HUES6 (cell line): ENCODE measurements around the gene FGD4.

Experiments
- H3K27ac ChIP-seq: 2 replicates; pipeline ENCODE4 v1.7.0; 2013; ENCODE audit warnings: low read depth, mild to moderate bottlenecking, low read length, inconsistent platforms
- H3K27me3 ChIP-seq: 2 replicates; pipeline ENCODE4 v1.6.1; 2013; ENCODE audit warnings: low read length; ENCODE audit not compliant: control insufficient read depth, insufficient read depth
- H3K36me3 ChIP-seq: 2 replicates; pipeline ENCODE4 v1.6.1; 2013; ENCODE audit warnings: low read length; ENCODE audit not compliant: control insufficient read depth, insufficient read depth
- H3K4me1 ChIP-seq: 2 replicates; pipeline ENCODE4 v1.6.1; 2013; ENCODE audit warnings: low read length; ENCODE audit not compliant: control insufficient read depth, insufficient read depth
- H3K4me3 ChIP-seq: 2 replicates; pipeline ENCODE4 v1.5.1; 2013; ENCODE audit warnings: low read depth, low read length
- H3K9ac ChIP-seq: one replicate; pipeline ENCODE4 v1.6.1; 2013; ENCODE audit warnings: mild to moderate bottlenecking, low read length
- H3K9me3 ChIP-seq: 2 replicates; pipeline ENCODE4 v1.6.1; 2013; ENCODE audit warnings: low read depth, low read length; ENCODE audit not compliant: control insufficient read depth, insufficient read depth

The FGD4 gene

DNA sequence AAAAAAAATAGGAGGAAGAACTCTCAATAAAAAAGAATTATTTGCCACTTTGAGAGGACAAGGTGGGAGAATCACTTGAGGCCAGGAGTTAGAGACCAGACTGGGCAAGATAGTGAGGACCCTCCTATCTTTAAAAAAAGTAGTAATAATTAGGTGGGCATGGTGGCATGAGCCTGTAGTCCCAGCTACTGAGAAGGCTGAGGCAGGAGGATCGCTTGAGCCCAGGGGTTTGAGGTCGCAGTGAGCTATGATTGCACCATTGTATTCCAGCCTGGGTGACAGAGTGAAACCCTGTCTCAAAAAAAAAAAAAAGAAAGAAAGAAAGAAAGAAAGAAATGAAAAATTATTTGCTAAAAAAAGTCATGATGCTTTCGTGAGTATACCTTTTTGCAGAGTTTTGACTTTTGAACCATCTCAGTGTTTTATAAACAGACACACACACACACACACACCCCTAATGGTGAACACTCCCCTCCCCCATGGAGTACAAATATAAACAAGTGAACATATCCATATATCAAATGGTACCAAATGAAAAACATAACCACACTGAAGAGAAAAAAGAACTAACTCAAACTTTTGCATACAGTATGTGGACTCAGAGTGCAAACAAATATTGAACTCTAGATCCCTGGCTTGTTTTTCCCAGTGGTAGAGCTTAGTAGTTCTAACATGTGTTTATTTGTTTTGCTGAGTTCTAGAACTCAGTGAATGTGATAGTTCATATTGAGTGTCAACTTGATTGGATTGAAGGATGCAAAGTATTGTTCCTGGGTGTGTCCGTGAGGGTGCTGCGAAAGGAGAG lies 252.0 kb downstream of the FGD4 start:
- Histone ChIP-seq H3K36me3 (0 out of 2 replicates have a peak, but pooled peaks cover 1% of the 10 kb centered on the region), H3K4me3 (no peak overlapping the region), H3K27me3 (no peaks in the 10 kb centered on the region), H3K27ac (no peak overlapping the region), H3K9ac (no peak overlapping the region), H3K4me1 (no peaks in the 10 kb centered on the region), H3K9me3 (0 out of 2 replicates have a peak, but pooled peaks cover 3% of the 10 kb centered on the region)

DNA sequence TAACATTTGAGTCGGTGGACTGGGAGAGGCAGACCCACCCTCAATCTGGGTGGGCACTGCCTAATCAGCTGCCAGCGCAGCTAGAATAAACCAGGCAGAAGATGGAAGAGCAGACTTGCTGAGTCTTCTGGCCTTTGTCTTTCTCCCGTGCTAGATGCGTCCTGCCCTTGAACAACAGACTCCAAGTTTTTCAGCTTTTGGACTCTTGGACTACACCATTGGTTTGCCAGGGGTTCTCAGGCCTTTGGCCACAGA lies 252.5 kb downstream of the FGD4 start:
- Histone ChIP-seq H3K27me3 (no peaks in the 10 kb centered on the region), H3K36me3 (no peaks in the 10 kb centered on the region), H3K9me3 (0 out of 2 replicates have a peak, but pooled peaks cover 3% of the 10 kb centered on the region), H3K4me1 (no peaks in the 10 kb centered on the region), H3K27ac (no peak overlapping the region), H3K4me3 (no peak overlapping the region), H3K9ac (no peak overlapping the region)

DNA sequence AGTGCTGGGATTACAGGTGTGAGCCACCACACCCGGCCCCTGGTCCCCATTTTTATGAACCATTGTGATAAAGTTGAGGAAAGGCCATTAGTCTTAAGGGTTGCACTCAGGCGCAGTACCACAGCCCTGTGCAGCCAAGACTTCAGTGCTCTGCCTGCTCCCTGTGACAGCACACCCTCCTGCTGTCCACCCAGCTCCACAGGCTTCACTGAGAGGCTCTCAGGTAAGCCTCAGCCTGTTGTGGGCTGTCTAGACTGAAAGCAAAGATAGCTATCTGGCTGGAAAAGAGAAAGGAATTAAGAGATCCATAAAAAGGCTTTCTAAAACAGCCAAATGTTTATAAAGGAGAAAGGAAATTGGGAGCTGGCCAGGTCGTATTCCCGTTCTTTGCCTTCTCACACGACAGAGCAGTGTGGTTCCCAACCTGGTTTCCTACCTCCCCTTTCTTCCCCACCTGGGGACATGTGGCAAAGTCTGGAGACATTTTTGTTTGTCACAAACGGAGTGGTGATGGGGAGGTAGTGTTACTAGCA lies 260.6 kb downstream of the FGD4 start:
- no peaks in the 10 kb centered on the region for H3K4me1 ChIP-seq
- no peaks in the 10 kb centered on the region for H3K36me3 ChIP-seq
- H3K4me3 ChIP-seq: no peak overlapping the region
- no peak overlapping the region for H3K9ac ChIP-seq
- H3K9me3 ChIP-seq: 0 out of 2 replicates have a peak, but pooled peaks cover under 1% of the 10 kb centered on the region
- H3K27me3 ChIP-seq: no peaks in the 10 kb centered on the region
- H3K27ac ChIP-seq: no peak overlapping the region

DNA sequence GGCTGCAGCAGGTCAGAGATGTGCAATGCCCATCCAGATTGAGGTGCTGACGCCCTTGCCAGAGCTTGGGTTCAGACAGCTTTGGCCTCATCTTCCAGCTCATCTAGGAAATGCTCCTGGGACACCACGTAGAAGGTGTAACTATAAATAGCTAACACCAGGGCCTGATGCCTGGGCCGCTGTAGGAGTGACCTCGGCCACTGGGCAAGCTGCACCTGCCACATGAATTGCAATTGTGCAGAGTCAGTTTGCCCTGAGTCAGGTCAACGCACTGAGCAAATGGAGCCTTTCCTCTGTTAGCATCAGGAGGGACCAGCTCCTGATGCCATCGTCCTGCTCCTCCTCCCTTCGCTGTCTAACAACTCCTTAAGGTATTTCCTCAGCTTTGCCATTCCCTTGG lies 262.3 kb downstream of the FGD4 start:
- no peaks in the 10 kb centered on the region for H3K4me1 ChIP-seq
- H3K9me3 ChIP-seq: no peaks in the 10 kb centered on the region
- no peak overlapping the region for H3K27ac ChIP-seq
- H3K9ac ChIP-seq: no peak overlapping the region
- no peaks in the 10 kb centered on the region for H3K36me3 ChIP-seq
- H3K27me3 ChIP-seq: no peaks in the 10 kb centered on the region
- no peak overlapping the region for H3K4me3 ChIP-seq

DNA sequence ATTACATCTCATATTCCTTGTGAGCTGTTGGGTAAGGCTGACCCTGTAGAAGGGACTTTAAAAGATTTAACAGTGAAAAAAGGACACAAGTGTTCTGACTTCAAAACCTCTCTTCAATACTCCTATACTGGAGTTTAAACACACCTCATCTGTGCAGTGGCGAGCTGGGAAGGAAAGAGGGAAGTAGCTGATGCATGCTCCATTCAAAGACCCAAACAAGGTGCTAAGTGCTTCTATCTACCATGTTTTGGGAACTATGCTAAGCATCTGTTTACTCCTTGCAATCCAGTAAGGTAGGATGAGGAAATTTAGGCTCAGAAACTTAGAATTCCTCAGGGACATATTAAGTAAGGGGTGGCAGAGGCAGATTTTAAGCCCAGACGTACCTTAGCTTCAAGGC lies 263.3 kb downstream of the FGD4 start:
- Histone ChIP-seq H3K4me3 (no peak overlapping the region), H3K4me1 (no peaks in the 10 kb centered on the region), H3K27ac (no peak overlapping the region), H3K9ac (no peak overlapping the region), H3K9me3 (no peaks in the 10 kb centered on the region), H3K27me3 (no peaks in the 10 kb centered on the region), H3K36me3 (no peaks in the 10 kb centered on the region)

DNA sequence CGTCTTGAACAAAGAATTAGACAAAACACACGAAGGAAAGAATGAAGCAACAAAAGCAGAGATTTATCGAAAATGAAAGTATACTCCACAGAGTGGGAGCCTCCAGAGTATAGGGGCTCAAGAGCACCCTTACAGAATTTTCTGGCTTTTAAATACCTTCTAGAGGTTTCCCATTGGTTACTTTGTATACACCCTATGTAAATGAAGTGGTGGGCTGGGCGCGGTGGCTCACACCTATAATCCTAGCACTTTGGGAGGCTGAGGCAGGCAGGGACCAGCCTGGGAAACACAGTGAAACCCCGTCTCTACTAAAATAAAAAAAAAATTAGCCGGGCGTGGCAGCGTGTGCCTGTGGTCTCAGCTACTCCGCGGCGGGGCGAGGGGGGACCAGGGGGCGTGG lies 266.7 kb downstream of the FGD4 start:
- Histone ChIP-seq H3K9me3 (peaks cover 18% of the 10 kb centered on the region), H3K4me1 (no peaks in the 10 kb centered on the region), H3K36me3 (no peaks in the 10 kb centered on the region), H3K4me3 (no peak overlapping the region), H3K27me3 (no peaks in the 10 kb centered on the region), H3K9ac (no peak overlapping the region), H3K27ac (no peak overlapping the region)

DNA sequence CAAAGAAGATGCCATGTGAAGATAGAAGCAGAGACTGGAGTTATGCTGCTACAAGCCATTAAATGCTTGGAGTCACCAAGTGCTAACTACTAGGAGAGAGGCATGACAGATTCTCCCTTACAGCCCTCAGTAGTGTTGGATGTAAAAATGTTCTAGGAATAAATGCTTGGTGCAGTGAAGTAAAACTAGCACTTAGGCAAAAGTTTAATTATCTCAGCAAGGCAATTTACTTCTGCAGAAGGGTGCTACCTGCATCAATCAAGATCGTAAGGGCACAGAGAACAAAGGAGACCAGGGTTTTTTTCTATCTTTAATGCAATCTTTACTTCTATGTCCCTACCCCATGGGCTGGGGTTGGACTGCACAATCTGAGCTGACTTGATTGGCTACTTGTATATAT lies 270.2 kb downstream of the FGD4 start:
- Histone ChIP-seq H3K36me3 (no peaks in the 10 kb centered on the region), H3K4me3 (no peak overlapping the region), H3K27ac (no peak overlapping the region), H3K4me1 (no peaks in the 10 kb centered on the region), H3K9me3 (peaks cover 18% of the 10 kb centered on the region), H3K27me3 (no peaks in the 10 kb centered on the region), H3K9ac (no peak overlapping the region)

DNA sequence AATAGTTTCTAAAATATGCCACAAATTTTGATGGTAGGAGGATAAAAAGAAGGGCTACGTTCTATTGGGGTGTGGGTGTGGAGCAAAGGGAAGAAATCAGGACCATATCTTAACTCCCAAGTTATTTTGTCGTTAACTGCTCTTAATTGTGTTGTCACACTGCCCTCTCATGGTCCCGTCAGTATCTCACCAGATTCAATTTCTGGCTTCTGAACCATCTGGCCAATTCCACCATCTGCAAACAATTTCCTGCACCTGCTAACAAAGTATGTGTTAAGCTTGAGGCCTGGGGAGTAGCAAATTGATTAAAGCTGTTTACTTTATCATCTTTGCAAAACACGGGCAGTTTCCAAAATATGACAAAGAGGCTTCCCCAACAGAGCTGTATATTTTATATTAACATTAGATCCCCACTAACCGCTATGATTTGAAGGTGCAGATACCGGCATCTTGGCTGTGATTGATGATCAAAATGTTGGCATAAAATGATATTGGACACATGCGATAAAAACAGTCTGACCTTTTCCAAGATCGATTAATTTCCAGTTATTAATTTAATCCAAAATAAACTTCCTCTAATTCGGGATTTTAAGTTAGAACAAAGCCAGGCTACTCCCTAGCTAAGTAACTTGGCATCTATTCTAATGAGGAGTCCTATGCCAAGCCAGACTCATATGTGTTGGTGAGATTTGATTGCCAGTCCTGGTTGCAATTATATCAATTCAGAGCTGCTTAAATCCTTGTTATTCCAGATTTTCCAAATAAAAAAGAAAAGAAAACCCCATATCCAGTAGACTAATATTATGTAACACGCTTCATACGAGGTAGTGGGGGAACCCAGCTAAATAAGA lies 272.8 kb downstream of the FGD4 start:
- Histone ChIP-seq H3K36me3 (no peaks in the 10 kb centered on the region), H3K4me3 (no peak overlapping the region), H3K9ac (no peak overlapping the region), H3K27ac (no peak overlapping the region), H3K4me1 (no peaks in the 10 kb centered on the region), H3K9me3 (peaks cover 18% of the 10 kb centered on the region), H3K27me3 (no peaks in the 10 kb centered on the region)

DNA sequence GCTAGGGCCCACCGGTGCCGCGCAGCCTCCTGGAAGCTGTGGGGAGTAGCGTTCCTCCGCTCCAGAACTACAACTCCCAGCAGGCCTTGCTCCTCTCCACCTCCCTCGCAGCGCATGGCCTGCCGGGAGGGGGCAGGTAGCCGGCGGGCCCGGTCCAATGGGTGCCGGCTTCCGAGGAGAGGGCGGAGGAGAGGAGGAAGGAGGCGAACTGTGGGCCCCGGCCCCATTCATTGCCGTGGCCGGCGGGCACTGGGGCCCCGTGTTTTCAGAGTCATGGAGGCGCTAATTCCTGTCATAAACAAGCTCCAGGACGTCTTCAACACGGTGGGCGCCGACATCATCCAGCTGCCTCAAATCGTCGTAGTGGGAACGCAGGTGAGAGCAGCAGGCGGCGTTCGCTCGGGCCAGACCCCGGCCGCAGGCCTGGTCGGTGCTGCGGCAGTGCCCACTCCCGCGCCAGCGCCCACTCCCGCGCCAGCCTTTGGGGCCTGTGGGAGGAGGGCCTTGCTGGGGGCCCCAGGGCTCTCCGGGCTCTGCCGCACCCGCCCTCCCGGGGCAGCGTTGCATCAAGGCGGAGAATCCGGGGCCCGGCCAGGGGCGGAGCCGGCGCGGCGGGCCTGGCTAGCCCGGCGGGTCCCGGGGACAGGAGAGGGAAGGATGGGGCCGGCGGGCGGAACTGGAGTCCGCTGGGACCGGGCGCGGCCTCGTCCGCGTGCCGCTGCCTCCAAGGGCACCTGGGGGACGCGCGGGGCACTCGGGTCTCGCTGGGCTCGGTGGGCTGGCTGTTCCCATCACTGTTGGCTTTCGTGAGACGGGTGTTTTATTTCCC lies 279.9 kb downstream of the FGD4 start, which contains the start of gene DNM1L:
DNM1L (plus strand) TSS at position 211 of the 829 bp plus-strand sequence; CDS start at position 274, 63 bp downstream.
- Histone ChIP-seq H3K27ac (peak within 1 kb of the TSS; percentile 54; the same call in 1 of the 2 replicates), H3K9ac (peak within 1 kb of the TSS; percentile 83), H3K4me1 (0 out of 2 replicates have a peak, but pooled peaks cover 4% of the 10 kb centered on the region), H3K9me3 (no peaks in the 10 kb centered on the region), H3K27me3 (no peaks in the 10 kb centered on the region), H3K4me3 (peak within 1 kb of the TSS; percentile 86), H3K36me3 (0 out of 2 replicates have a peak, but pooled peaks cover 8% of the 10 kb centered on the region)

DNA sequence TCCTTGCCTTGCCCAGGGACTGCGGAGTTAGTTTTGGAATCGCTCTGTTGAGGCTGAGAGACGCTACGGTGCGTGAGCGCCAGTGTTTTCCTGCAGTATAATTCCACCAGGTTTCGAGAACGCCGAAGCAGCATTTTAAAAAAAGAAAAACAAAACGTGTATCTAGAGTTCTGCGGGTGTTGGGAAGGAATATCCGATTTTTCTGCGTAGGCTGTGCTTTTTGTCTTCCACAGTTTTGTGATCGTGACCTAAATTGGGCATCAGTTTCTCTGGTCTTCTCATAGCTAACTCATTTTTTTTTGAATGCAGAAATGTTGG lies 280.5 kb downstream of the FGD4 start:
- Histone ChIP-seq H3K27me3 (no peaks in the 10 kb centered on the region), H3K4me1 (0 out of 2 replicates have a peak, but pooled peaks cover 4% of the 10 kb centered on the region), H3K9ac (peak overlapping the region; percentile 83), H3K9me3 (no peaks in the 10 kb centered on the region), H3K27ac (peak overlapping the region; percentile 54; the same call in 1 of the 2 replicates), H3K36me3 (0 out of 2 replicates have a peak, but pooled peaks cover 8% of the 10 kb centered on the region), H3K4me3 (peak overlapping the region; percentile 86)
